ENCODE data around the gene RHOH. TPM values are rescaled to one million over a fixed set of nuclear protein-coding genes. Genes with fewer than 3 reads are reported as not detected.

The RHOH gene
- total and polyA plus RNA-seq, 9 of the 15 experiments (the other 6 are each of a cell fraction or from before 2014, with no cell fraction given): 14.3 to 37.7 (median 23.2) TPM

GRCh38 chr4:40193578-40193977, 3.3 kb upstream of the RHOH start (continued):
- TF ChIP-seq ZNF766 (CRISPR knock-in tag; conservative IDR thresholded peaks at IDR 0.05) (0 out of 2 replicates have a peak, but pooled peaks have one; percentile 10), GABPB1 (CRISPR knock-in tag; IDR thresholded peaks at IDR 0.05) (no peak), FOS (IDR thresholded peaks at IDR 0.05; ENCODE audit: extremely low read depth, insufficient read length) (no peak), SMARCC2 (IDR thresholded peaks at IDR 0.05; ENCODE audit: low read depth) (no peak), VEZF1 (CRISPR knock-in tag; IDR thresholded peaks at IDR 0.05) (peak; percentile 7; the same call in 1 of the 2 replicates), ZNF561 (CRISPR knock-in tag; conservative IDR thresholded peaks at IDR 0.05) (no peak), PKNOX1 (IDR thresholded peaks at IDR 0.05) (peak; percentile 49; the same call in 1 of the 2 replicates), NR2C2 (CRISPR knock-in tag; IDR thresholded peaks at IDR 0.05) (no peak), NR2C2 (tag; IDR thresholded peaks at IDR 0.05) (no peak), TRIM28 (IDR thresholded peaks at IDR 0.05) (no peak), ZNF407 (IDR thresholded peaks at IDR 0.05; ENCODE audit: low read depth) (no peak), L3MBTL2 (IDR thresholded peaks at IDR 0.05) (no peak)

Measured in K562 (cell line).